CD4-positive, alpha-beta T cell treated with Interleukin-1 beta for 1 hour (primary cell): Measurements from ENCODE around the gene MRPL54.

Source experiments
- DNase-seq, 2 donors: peaks; one replicate each; pipeline ENCODE4 v3.0.0-alpha.2; 2020 to 2022

Gene MRPL54

DNA sequence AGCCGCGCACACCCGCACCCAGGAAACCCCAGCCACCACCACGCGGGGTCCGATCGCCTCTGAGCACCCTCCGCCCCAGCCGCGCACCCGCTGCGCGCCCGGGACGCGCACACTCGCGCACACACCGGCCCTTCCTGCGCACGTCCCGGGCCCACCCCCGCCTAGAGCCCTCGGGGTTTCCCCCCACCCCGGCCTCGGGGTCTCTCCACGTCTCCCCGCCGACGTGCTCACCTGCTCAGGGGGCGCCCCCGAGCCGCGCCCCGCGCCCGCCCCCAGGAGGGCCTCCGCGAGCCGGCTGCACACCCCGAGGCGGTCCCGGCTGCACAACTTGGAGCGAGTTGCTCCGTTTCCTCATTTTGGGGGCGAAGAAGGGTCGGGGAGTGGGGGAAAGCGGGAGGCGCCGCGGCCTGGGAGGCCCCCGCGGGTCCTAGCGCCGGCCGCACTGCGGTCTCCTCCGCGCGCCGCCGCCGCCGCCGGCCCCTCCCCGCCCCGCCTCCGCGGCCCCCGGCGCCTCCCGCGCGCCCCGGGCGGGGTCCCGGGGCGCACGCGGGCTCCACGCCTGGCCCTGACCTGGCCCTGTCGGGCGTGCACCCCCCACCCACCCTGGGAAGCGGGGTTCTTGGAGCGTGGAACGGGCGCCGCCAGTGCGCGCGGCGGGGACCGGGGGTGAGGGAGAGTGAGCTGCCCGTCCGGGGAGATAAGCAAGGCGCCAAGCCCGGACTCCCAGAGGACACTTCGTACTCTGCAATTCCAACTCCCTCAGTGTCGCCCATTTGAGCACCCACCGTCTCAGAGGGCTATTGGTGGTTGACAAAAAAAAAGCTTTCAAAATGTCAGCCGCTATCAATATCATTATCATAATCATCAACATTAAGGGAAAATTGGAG is 23.7 kb downstream of the MRPL54 start, which contains the start of gene MATK:
Gene MATK (minus strand): TSS at position 444 of the 887 bp plus-strand sequence. CDS start 1,246 bp downstream, outside the sequence.
- DNase-seq: peak; percentile 13 to 28

DNA sequence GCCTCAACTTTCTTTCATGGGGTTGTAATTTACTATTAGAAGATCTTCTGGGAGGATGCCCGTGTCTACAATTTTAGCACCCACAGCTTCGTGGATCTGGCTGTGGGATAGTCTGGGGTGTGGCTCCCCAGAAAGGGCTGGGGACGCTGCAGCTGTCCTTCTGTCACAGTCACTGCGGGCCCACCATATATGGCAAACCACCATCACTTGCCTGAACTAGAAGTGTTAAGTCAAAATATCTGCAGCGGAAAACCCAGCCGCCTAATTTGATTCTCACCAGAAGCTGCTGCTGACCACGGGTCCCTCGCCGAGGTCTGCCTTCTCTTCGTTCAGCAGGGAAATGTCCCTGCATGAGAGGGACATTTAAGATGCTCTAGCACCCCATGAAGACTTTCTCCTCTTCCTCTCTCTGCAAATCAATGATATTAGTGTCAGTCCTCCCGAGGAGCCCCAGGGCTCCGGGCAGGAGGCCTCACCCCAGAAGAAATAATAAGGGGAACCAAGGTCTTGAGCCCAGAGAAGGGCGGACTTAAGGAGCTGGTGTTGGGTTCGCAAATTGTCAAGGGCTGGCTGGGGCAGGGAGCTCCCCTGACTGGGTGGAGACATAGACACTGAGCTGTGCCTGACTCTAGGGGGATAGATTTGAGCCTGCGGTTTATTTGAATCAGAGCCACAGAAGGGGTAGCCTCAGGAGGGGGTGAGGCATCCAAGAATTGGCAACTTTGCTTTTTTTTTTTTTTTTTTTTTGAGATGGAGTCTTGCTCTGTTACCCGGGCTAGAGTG is 26.7 kb downstream of the MRPL54 start:
- DNase-seq: peak; percentile 53 to 57

DNA sequence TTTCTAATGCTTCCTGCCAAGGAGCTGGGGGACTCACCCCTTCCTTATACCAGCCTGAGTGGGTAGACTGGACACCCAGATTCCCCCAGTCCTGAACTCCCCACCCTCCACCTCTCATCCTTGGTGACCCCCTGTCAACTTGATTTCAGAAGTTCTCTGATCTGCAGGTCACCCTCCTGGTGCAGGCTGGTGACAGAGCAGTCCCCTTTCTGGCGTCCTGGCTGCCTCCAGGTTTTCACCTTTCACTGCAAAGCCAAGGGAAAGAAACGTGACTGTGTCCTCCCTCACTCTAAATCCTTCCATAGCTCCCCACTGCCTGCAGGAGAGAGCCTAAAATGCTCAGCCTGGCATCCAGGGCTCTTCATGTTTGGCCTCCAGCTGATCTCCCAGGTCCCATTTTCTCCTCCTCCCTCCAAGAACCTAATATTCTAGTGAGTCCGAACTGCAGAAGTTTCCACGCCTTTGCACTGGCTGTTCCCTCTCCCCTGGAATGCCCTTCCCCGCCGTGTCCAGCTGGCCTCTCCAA is 27.8 kb downstream of the MRPL54 start:
- no peak for DNase-seq

DNA sequence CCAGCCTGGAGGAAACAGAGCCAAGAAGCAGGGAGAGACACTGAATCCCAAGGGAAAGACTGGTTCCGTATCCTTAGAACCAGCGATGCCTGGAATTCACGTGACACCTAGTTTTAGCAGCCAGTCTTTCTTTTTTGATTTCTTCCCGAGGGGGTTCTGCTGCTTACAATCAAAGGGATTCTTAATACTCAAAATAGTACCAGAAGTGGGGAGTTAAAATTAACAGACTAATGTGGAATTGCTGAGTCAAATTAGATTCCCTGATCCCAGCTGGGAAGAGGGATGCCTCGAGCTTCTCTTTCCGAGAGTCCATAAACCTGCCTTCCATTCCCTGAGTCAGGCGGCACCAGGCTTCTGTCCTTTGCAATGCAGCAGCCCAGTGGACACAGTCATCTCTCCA is 28.5 kb downstream of the MRPL54 start:
- DNase-seq: no peak

DNA sequence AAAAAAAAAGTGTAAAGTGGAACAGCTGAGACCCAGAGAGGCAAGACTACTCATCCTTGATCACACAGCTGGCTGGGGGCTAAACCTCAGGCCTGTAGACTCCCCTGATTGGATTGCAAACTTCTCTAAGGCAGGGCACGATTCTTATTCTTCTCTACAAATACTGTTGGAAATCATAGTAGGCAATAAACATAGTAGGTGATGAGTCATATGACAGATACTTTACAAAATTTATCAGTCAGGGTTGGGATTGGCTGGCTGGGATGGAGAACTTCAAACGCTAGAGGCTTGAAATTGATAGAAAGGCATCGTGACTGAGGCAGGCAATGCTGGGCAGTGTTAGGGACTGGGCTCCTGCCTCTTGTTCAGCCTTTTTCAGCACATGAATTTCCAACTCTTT is 29.6 kb downstream of the MRPL54 start:
- DNase-seq: no peak

DNA sequence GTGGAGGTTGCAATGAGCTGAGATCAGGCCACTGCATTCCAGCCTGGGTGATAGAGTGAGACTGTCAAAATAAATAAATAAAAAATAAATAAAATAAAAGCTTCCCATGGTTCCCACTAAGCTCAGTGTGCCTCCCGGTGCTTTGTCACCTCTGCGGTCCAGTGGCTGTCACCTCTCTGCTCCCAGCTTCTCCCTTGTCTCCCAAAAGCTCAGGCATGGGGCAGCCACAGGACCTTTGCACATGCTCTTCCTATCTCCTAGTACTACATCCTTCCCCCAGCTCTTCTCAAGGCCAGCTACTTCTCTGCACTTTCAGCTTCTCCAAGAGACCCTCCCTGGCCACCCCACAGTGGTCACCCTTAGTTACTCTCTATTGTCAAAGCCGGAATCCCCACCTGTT is 31.3 kb downstream of the MRPL54 start:
- DNase-seq: no peak

DNA sequence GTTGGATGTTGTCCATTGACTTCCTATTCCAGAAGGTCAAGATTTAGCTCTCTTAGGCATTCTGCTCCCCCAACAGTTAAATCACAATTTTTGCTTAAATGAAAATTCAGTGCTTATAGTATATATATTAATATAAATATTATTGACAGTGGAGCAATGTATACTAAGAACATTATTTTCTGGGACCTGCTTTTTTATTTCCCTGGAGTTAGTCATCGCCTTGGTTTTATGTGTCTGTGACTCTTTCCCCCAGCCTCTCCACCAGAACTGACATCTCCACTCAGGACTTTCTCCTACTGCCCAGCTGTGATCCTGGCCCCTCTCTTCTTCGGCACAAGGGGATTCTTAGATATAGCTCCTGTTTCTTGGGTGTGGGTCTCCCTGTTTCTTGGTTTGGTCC is 33.9 kb downstream of the MRPL54 start:
- no peak for DNase-seq

DNA sequence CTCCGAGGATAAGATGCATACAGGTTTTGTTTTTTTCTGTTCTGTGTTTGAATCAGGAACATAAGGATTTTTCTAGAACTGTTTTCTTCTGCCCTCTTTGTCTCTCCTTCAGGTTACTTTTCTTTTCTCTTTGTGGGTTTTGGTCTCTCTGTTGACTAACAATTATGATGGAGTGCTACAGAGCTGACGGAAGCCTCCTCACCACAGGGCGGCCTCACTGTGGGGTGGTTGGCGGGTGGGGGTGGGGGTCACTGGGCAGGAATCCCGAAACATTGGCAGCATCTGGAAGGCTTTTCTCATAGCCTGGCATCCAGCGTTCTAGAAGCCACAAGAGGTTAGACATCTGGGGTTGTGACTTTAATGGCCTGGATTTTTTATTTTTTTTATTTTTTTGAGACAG is 35.7 kb downstream of the MRPL54 start:
- peak; percentile 29 to 51 for DNase-seq

DNA sequence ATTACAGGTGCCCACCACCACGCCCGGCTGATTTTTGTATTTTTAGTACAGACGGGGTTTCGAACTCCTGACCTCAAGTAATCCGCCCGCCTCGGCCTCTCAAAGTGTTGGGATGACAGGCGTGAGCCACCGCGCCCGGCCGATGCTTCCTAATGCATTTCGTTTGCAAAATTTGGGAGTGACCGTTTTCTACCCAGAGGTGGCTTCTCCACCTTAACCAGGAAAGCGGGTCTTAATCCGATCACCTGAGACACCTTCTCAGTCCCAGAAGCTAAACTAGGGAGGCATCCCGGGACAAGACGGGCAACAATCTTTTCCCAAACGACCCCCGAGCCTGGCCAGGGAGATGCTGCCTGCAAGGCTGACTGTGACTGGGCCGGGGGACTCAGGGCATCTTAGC is 38.5 kb downstream of the MRPL54 start:
- DNase-seq: no peak

DNA sequence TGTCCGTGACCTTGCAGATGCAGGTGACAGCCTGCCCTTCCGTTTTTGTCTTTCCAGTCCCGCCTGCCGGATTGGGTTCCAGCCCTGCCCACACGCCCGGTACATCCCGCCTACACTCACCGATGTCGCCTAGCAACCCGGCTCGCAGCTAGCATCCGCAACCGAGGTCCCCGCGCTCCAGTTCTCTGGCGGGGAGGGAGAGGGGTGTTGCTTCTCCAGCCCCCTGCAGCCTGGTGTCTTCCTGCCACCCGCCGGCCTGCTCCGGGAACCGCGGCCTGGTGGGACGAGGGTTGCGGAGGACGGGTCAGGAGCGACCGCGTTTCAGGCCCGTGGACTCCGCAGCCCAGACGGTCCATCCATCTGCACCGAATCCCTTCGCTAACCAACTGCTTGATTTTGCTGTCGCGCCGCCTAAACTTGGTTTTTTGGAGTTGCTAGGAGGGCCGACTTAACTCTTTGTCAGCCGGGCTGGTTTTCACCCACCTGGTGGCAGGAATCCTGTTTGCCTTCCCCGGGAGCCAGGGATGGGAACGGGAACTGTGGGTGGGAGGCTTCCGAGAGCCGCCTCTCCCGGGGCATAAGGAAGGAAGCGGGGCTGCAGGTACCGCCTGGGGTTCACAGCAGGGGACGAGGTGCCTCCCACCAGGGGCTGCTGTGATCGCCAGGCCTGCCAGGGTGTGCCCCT is 39.1 kb downstream of the MRPL54 start:
- DNase-seq: peak; percentile 68 to 72

DNA sequence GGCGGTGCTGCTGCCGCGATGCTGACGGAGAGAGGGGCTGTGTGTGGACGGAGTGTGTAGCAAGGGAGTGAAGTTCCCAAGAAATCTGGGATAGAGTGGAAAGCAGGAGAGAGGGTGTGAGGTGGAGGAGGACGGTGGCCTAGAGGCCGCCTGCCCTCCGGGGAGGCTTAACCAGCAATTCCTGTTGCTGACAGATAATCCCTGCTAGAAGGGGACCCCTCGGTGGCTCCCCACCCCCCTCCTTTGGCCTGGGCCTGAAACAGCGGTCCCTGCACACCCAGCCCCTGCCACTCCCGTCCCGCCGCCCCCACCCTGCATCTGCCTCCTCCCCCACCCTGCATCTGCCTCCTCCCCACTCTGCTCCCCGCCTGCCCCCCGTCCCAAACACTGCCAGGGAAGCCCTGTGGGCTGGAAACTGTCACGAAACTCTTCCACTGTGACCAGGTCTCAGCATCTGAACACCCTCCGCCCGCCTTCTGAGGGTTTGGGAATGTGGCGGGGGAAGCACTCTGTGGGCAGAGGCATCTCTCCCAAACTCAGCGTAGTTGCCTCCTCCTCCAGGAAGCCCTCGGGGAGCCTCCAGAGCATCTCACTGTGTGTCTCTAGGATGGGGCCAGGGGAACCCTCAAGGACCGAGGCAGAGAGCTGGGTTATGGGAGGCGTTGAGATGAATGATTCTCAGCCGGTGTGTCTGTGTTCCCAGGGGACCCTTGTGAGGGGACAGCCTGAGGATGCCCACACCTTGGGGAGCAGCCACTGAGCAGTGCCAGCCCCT is 40.8 kb downstream of the MRPL54 start:
- no peak for DNase-seq

DNA sequence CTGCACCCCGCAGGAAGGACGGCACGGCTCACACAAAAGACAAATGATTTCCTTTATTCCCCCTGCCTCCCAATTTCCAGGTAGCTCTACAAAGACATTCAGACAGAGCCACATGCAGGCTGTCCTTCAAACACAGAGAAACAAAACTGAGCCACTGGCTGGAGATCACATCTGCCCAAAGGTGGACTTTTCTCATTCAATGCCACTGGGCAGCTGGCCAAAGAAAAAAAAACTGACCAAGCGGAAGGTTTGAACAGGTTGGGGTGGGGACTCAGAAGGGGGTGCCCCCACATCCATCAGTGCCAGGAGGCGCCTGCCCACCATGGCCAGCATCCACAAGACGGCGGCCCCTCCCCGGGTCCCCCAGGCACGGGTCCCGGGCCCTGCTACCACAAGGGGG is 41.5 kb downstream of the MRPL54 start:
- DNase-seq: no peak

DNA sequence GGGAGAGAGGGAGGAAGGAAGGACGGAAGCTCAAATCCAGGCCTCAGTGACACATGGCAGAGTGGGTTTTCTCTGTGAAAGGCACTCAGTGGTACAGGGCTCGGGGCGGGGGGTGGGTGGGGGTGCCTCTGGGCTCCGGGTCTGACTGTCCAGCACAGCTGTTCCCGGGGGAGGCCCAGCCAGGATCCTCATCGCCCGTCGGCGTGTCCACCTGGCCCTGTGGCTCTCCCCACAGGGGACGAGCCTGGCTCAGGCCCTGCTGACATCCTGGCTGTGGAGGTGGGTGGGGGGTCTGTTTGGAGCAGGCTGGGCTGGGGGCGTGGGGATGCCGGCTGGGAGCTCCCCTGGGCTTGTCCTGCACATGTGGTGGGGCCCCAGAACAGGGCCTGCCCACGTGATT is 41.9 kb downstream of the MRPL54 start:
- no peak for DNase-seq

DNA sequence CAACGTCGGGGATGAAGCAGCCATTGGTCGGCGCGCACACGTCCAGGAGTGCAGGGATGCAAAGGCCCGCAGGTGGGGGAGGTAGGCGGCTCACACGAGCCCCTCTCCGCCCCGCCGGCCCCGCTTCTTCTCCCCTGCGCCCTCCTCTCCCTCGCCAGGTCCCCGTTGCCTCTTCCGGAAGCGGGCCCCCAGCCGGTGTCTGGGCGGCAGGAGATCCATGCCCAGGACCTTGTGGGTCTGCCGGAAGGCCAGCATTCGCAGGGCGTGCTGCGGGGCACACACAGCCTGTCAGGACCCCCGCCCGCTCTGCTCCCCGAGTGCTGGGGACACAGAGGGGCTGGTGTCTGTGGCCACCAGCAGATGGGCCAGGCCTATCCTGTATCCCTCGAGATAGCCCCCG is 43.4 kb downstream of the MRPL54 start:
- DNase-seq: no peak

DNA sequence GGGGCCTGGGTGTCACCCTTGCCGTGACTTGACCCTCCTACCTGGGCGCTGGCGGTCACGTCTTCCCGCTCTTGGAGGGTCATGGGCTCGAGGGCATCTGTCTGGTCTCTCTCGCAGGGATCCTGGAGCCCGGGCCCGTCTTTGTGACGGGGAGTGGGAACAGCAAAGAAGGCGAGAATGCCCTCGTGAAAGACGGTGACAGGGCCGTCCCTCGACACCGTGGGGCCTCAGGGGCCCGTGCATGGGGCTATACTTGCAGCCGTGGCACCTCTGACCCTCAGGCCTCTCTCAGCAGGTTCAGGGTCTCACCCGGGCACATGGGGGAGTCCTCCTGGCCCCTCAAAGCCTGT is 44.6 kb downstream of the MRPL54 start:
- no peak for DNase-seq

DNA sequence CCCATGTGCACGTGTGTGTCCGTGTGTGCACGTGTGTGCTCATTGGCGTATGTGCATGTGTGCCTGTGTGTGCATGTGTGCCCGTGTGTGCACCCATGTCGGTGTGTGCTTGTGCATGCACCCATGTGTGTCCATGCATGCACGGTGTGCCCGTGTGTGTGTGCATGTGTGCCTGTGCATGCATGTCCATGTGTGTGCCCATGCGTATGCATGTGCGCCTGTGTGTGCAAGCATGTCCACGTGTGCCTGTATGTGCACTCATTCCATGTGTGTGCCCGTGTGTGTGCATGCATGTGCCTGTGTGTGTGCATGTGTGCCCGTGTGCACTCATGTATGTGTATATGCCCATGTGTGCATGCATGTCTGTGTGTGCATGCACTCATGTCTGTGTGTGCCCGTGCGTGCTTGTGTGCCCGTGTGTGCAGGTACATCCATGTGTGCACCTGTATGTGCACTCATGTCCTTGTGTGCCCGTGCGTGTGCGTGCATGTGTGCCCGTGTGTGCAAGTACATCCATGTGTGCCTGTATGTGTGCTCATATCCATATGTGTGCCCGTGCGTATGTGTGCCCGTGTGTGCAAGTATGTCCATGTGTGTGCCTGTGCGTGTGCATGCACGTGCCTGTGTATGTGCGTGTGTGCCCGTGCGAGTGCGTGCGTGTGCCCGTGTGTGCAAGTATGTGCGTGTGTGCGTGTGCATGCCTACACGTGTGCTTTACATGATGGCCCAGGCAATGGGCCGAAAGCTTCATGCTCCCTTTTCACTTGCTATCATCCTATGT is 45.3 kb downstream of the MRPL54 start:
- DNase-seq: no peak

DNA sequence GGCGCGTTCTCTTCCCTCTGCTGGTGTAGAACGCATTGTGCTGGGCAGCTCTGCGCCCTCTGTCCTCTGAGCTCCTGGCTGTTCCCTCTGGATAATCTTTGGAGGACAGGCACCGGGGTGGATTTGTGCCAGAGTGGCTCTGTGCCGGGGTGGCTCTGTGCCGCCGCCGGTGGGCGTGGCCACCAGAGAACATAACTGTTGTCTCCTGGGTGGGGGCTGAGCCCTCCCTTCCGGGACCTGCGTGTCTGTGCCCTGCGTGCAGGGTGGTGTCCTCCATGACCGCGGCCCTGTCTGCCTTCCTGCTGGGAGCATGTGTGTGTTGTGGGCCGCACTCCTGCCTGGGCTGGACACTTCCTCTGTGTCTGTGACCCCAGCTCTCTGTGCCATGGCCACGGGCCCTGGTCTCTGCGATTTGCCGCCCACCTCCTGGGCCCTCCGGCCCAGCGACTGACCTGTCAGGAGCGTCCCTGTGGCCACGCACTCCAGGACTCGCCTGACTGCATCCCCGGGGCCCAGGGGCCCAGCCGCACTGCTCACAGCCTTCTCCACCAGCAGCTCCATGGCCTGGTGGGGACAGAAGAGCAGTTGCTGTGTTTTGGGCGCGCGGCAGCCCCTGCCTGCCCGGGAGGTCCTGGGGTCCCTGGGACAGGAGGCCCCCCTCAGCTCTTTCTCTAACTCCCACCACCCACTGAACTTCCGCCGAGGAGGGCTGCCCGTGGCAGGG is 46.1 kb downstream of the MRPL54 start:
- DNase-seq: no peak

DNA sequence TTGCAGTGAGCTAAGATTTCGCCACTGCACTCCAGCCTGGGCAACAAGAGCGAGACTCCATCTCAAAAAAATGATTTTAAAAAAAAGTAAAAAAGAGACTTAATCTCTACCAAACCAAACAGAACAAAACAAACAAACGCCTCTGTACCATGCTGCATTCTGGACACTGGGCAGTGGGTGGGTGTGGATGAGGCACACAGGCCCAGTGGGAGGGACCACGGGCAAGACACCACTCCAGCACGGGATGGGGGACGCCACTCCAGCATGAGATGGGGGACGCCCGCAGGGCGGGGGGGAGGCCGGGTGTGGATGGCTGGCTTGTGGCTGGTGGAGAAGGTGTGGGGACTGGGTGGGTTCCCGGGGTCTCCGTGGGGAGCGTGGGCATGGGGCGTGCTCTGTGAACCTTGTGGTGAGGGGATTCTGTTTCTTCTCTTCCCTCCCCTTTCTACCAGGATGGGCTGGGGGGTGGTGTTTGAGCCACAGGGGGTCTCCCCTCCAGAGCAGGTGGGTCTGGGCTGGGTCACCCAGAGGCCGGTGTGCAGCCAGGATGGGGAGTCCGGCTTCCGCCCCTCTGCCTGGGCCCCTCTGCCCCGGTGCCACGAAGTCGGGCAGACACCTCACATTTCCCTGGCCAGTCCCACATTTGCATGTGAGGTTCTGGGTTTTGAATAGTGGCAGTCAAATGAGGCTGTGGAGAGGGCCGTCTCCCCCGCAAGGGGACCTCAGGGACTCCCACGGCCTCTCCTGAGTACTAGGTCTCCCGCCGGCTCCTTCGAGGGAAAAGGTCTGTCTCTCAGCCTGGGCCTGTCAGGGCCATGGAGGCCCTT is 47.6 kb downstream of the MRPL54 start:
- DNase-seq: peak in 1 of 2 donors; percentile 35

DNA sequence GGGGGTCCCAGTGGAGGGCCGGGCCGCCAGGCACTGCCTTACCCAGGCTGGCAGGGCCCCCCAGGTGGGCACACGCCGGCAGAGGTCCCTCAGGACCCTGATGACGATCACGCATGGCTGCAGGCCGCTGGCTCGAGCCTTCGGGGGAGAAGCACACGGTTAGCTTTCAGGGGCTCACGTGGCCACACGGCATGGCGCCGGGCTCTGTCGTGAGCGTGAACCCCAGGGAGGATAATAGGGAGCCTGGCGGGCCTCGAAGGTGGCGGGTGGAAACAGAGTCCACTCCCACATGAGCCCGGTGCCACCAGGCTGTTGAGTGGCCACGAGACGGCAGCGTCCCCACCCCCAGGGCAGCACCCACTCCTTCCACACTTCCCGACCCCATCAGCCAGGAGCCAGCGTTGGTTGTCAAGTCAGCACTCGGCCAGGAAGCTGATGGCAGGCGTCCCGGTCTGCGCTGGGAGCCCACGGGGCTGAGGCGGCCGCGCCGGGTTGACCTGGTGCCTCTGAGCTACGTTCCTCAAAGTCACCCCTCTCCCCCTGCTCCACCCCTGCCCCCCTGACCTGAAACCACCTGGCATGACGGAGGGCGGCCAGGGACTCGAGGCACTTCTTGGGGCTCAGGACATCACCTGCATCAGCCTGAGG is 48.4 kb downstream of the MRPL54 start:
- peak in 1 of 2 donors; percentile 19 for DNase-seq
